CD4-positive, alpha-beta T cell (primary cell): Measurements from ENCODE around the gene STN1. TPM values are rescaled to one million over a fixed set of nuclear protein-coding genes. Genes with fewer than 3 reads are reported as not detected.

Experiments
- ATAC-seq: fragments of 200-7000 bp; cut with Tn5 transposase; one replicate; pipeline ENCODE4 v1.10.0; 2022; ENCODE audit warnings: mild to moderate bottlenecking; ENCODE audit not compliant: poor library complexity
- CTCF ChIA-PET: fragments of 350-600 bp; sonication (Branson Sonifier 250); formaldehyde crosslinking; loops from one replicate; lab custom pipeline; 2021; ENCODE audit warnings: antibody characterized with exemption, inconsistent platforms; lab: Charles Lee
- POLR2A ChIA-PET: fragments of 350-600 bp; sonication (Branson Sonifier 250); formaldehyde crosslinking; loops from one replicate; lab custom pipeline; 2021; ENCODE audit warnings: antibody characterized with exemption, inconsistent platforms; lab: Charles Lee
- DNase-seq, 14 experiments: peaks; one replicate each; pipeline ENCODE4 v3.0.0-alpha.2; 2013 to 2020; ENCODE audit warnings: mixed read lengths in 2 of 14
- H3K27ac ChIP-seq, 2 donors: one replicate each; pipeline versions ENCODE4 v1.5.1 to v1.7.0; 2013; ENCODE audit warnings: low read length in 2 of 2, low read depth in 1 of 2, mild to moderate bottlenecking in 1 of 2
- H3K27me3 ChIP-seq, 2 experiments: 1 replicate in 1 of 2; 2 replicates in 1 of 2; pipeline versions ENCODE4 v1.6.1 to v1.7.0; 2013; ENCODE audit warnings: low read length in 2 of 2, control low read depth in 1 of 2, mild to moderate bottlenecking in 1 of 2, moderate library complexity in 1 of 2; ENCODE audit not compliant: insufficient read depth in 2 of 2, control insufficient read depth in 1 of 2
- H3K36me3 ChIP-seq: one replicate; pipeline ENCODE4 v1.6.1; 2013; ENCODE audit warnings: low read length, control low read depth; ENCODE audit not compliant: insufficient read depth
- H3K4me1 ChIP-seq: one replicate; pipeline ENCODE4 v1.6.1; 2013; ENCODE audit warnings: low read length, control low read depth; ENCODE audit not compliant: insufficient read depth
- H3K4me3 ChIP-seq: one replicate; pipeline ENCODE4 v1.5.1; 2013; ENCODE audit warnings: mild to moderate bottlenecking, low read length, moderate library complexity
- H3K9me3 ChIP-seq, 2 experiments: 1 replicate in 1 of 2; 2 replicates in 1 of 2; pipeline versions ENCODE4 v1.6.1 to v1.7.0; 2013; ENCODE audit warnings: low read length in 2 of 2, mild to moderate bottlenecking in 2 of 2, control low read depth in 1 of 2, moderate library complexity in 1 of 2; ENCODE audit not compliant: control insufficient read depth in 1 of 2, insufficient read depth in 1 of 2
- H3K27ac Mint-ChIP-seq: one replicate; pipeline ENCODE4 v1.8.0; 2020; ENCODE audit warnings: mixed read lengths
- H3K27me3 Mint-ChIP-seq: one replicate; pipeline ENCODE4 v1.8.0; 2021; ENCODE audit warnings: mixed read lengths
- H3K36me3 Mint-ChIP-seq: one replicate; pipeline ENCODE4 v1.8.0; 2021; ENCODE audit warnings: low read depth, mixed read lengths
- H3K4me1 Mint-ChIP-seq: one replicate; pipeline ENCODE4 v1.8.0; 2021; ENCODE audit warnings: low read depth, mixed read lengths
- H3K4me3 Mint-ChIP-seq: one replicate; pipeline ENCODE4 v1.8.0; 2020; ENCODE audit warnings: mild to moderate bottlenecking, mixed read lengths
- H3K9me3 Mint-ChIP-seq: one replicate; pipeline ENCODE4 v1.8.0; 2020; ENCODE audit warnings: mixed read lengths
- intact Hi-C, 2 experiments: fragments of 100-400 bp; cut with DNase I in 1 of 2; cut with micrococcal nuclease in 1 of 2; formaldehyde crosslinking; loops; one replicate each; pipeline versions ENCODE4 v1.15.1 to v1.9.0; 2023 to 2025; cut with DNase I, micrococcal nuclease
- total RNA-seq, 174 experiments: library from RNA in 2 of 174; stranded (reverse) in 2 of 174; gene quantifications; one replicate each; pipeline ENCODE4 v1.2.3 and lab custom pipeline; 2021 to 2026
- TF ChIP-seq, protein P1 (sequence below): fragments of 200-600 bp; IDR thresholded peaks from one replicate; pipeline ENCODE4 v1.8.0; 2022; ENCODE audit warnings: antibody characterized with exemption, mild to moderate bottlenecking

Gene STN1
- total RNA-seq, 2 experiments from 2014 or later: 13.0 to 13.4 TPM

DNA sequence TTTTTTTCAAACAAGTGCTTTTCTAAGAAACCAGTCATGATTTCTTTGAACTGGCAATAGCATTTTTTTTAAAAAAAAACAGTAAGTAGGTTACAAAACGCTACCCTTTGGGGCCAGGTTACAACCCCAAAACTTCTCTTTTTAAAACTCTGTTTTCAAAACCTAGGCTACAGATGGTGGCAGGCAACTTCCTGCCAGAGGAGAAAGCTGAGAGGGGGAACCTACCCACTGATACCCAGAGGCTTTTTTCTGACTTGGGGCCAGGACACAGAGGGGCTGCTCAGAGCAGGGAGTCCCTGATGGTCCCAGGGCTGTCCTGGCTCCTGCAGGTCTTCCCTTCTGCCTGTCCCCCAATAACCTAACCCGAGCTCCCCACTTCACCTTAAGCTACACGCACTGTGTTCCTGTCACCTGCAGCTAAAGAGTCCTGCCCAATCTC lies 6.9 kb downstream of the STN1 start:
- Mint-ChIP-seq H3K9me3 (no peaks in the 10 kb centered on the region), H3K4me1 (peaks cover 78% of the 10 kb centered on the region), H3K4me3 (peak overlapping the region; percentile 83), H3K27me3 (no peaks in the 10 kb centered on the region), H3K36me3 (peaks cover 32% of the 10 kb centered on the region), H3K27ac (peak overlapping the region; percentile 99)
- Histone ChIP-seq H3K4me1 (peaks cover 77% of the 10 kb centered on the region), H3K36me3 (peaks cover 11% of the 10 kb centered on the region), H3K9me3 (peaks cover 0 to 9% of the 10 kb centered on the region in 2 experiments), H3K27ac (peak overlapping the region; percentile 68 to 78), H3K27me3 (no peaks in the 10 kb centered on the region), H3K4me3 (peak overlapping the region; percentile 26)
- DNase-seq (peak; percentile 23 to 89 (median 44)), ATAC-seq (peak; percentile 80)
- TF ChIP-seq, protein P1, sequence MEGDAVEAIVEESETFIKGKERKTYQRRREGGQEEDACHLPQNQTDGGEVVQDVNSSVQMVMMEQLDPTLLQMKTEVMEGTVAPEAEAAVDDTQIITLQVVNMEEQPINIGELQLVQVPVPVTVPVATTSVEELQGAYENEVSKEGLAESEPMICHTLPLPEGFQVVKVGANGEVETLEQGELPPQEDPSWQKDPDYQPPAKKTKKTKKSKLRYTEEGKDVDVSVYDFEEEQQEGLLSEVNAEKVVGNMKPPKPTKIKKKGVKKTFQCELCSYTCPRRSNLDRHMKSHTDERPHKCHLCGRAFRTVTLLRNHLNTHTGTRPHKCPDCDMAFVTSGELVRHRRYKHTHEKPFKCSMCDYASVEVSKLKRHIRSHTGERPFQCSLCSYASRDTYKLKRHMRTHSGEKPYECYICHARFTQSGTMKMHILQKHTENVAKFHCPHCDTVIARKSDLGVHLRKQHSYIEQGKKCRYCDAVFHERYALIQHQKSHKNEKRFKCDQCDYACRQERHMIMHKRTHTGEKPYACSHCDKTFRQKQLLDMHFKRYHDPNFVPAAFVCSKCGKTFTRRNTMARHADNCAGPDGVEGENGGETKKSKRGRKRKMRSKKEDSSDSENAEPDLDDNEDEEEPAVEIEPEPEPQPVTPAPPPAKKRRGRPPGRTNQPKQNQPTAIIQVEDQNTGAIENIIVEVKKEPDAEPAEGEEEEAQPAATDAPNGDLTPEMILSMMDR: no peak
- intact Hi-C loops: no loop called here
- ChIA-PET POLR2A (interaction anchor here (0.7 to 4.8 kb wide), 10 partner anchors 10 to 210 kb away, joined by 3 to 31 read pairs (median 6); partner anchors contain the start of gene SFR1), CTCF (interaction anchor here (1.0 to 1.3 kb wide), 3 partner anchors 11 to 211 kb away, joined by 4 to 5 read pairs (median 4); partner anchors contain the start of gene SFR1)

DNA sequence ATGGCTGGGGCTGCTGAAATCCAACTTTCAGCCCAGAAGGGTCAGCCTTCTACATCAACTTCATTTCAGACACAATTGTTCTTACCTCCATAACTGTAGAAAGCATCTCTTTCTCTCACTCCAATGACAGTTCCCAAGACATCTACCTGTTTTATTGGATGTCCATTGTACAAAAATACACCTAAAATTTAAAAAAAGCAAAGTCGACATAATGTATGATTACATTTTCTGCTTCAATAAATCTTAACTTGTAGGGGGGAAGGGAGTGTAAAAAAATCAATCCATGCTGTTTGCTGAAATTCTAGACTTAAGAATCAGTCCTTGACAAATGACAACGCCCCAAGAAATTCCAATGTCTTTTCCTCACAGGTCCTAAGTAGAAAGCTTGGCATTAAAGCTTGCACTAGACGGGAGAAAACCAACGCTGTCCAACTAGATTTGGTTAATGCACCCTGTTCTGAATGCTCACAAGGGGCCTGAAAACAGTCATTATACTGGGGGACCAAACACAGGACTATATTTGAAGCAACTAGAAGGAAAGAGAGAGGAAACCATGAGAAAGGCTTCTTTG lies 7.5 kb downstream of the STN1 start:
- H3K9me3 Mint-ChIP-seq: no peaks in the 10 kb centered on the region
- peaks cover 74% of the 10 kb centered on the region for H3K4me1 Mint-ChIP-seq
- intact Hi-C loops: no loop called here
- no peak for ATAC-seq
- DNase-seq: no peak
- H3K4me3 Mint-ChIP-seq: peak overlapping the region; percentile 83
- peaks cover 31% of the 10 kb centered on the region for H3K36me3 Mint-ChIP-seq
- no peaks in the 10 kb centered on the region for H3K27me3 Mint-ChIP-seq
- peak overlapping the region; percentile 26 for H3K4me3 ChIP-seq
- H3K27me3 ChIP-seq: no peaks in the 10 kb centered on the region
- H3K9me3 ChIP-seq: peaks cover 0 to 9% of the 10 kb centered on the region in 2 experiments
- peaks cover 11% of the 10 kb centered on the region for H3K36me3 ChIP-seq
- H3K27ac Mint-ChIP-seq: peak overlapping the region; percentile 99
- ChIA-PET CTCF (interaction anchor here (0.6 to 1.3 kb wide), 4 partner anchors 11 to 957 kb away, joined by 3 to 5 read pairs (median 4); partner anchors contain the start of gene SFR1), POLR2A (interaction anchor here (0.9 to 4.8 kb wide), 7 partner anchors 10 to 211 kb away, joined by 3 to 31 read pairs (median 7); partner anchors contain the start of gene SFR1)
- TF ChIP-seq, protein P1: no peak
- H3K4me1 ChIP-seq: peaks cover 73% of the 10 kb centered on the region
- peak overlapping the region; percentile 61 to 78 for H3K27ac ChIP-seq

DNA sequence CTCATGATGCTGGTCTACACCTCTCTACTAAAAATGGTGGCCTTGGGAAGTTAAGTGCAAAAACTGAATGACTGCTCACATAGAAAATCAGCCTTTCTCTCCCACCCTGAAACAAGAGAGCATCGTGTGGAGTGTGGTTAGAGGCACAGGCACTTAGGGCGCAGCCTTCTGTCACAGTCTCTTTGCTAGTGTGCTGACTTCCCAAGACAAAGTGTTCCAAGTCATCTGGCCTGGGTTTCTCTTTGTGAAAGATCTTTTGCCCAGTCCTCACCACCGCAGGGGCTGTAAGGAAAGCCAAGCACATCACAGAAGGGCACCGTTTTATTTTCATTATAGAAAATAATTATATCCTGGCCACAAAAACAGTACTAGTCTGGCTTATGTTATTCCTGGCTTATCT lies 12.5 kb downstream of the STN1 start:
- Histone ChIP-seq H3K9me3 (no peaks in the 10 kb centered on the region), H3K36me3 (peaks cover 39% of the 10 kb centered on the region), H3K4me3 (no peak overlapping the region), H3K27ac (no peak overlapping the region), H3K4me1 (peaks cover 48% of the 10 kb centered on the region), H3K27me3 (no peaks in the 10 kb centered on the region)
- H3K9me3 Mint-ChIP-seq: no peaks in the 10 kb centered on the region
- no peak for DNase-seq
- H3K36me3 Mint-ChIP-seq: peaks cover 56% of the 10 kb centered on the region
- H3K4me1 Mint-ChIP-seq: peaks cover 66% of the 10 kb centered on the region
- intact Hi-C loops: no loop called here
- ChIA-PET POLR2A (interaction anchor here (0.7 kb wide), 1 partner anchor 11 kb away, joined by 3 read pairs; no protein-coding TSS in a partner anchor), CTCF (no interaction called here)
- no peaks in the 10 kb centered on the region for H3K27me3 Mint-ChIP-seq
- TF ChIP-seq, protein P1: no peak
- H3K4me3 Mint-ChIP-seq: no peak overlapping the region
- no peak overlapping the region for H3K27ac Mint-ChIP-seq
- ATAC-seq: no peak
